ENCODE measurements around the gene CFAP97D1.

The CFAP97D1 gene

DNA sequence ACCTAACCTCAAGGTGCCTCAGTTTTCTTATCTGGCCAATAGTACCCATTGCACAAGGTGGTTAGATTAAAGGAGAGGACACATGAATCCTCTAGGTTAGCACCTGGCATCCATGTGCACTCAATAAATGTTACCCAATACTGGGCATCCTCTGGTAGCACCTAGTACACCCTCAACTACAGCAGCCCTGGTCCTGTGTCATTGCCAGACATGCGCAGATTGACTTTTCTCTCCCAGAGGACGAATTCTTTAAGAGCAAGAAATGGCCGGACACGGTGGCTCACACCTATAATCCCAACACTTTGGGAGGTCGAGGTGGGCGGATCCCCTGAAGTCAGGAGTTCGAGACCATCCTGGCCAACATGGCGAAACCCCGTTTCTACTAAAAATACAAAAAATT is 8.8 kb upstream of the CFAP97D1 start:
- H3K4me3 ChIP-seq (ENCODE audit: low read length): no peak overlapping the region
- DNase-seq (ENCODE audit: low read depth): no peak
- TF ChIP-seq, protein P1, sequence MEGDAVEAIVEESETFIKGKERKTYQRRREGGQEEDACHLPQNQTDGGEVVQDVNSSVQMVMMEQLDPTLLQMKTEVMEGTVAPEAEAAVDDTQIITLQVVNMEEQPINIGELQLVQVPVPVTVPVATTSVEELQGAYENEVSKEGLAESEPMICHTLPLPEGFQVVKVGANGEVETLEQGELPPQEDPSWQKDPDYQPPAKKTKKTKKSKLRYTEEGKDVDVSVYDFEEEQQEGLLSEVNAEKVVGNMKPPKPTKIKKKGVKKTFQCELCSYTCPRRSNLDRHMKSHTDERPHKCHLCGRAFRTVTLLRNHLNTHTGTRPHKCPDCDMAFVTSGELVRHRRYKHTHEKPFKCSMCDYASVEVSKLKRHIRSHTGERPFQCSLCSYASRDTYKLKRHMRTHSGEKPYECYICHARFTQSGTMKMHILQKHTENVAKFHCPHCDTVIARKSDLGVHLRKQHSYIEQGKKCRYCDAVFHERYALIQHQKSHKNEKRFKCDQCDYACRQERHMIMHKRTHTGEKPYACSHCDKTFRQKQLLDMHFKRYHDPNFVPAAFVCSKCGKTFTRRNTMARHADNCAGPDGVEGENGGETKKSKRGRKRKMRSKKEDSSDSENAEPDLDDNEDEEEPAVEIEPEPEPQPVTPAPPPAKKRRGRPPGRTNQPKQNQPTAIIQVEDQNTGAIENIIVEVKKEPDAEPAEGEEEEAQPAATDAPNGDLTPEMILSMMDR (conservative IDR thresholded peaks at IDR 0.05; ENCODE audit: low read depth, low read length): no peak

DNA sequence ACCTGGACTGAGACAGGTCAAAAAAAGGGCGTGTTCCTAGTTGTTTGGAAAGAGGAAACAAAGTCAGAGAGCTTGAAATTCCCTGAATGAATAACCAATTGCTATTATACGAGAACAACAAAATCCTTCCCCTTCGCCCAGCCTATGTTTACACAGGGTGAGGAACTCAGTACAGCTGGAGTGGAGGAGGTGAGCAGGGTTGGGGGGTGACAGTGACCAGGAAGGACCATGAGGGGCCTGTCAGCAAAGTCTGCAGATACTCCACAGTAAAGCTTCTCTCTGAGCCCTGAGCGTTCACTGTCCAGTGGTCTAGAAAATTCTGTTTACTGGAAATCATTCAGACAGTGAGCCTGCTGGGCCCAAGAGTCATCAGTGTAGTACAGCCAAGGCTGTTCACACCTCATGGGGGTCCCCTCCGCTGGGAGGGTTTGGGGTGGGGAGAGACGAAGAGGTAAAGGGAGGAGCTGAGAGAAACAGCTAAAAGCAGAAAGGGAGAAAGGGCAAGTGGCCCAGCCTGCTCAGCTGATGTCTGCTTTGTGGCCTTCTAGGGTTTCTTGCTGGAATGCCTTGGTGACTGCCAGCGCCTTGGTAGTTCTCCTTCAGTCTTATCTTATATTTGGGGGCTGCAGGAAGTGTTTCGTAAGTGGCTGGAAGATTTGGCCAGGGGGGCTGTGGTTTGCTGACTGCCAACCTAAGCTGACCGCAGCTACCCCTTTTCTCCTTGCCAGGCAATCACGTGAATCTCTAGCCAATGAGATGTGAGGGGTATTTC is 7.2 kb upstream of the CFAP97D1 start:
- TF ChIP-seq, protein P1 (conservative IDR thresholded peaks at IDR 0.05; ENCODE audit: low read depth, low read length): no peak
- H3K4me3 ChIP-seq (ENCODE audit: low read length): no peak overlapping the region
- DNase-seq (ENCODE audit: low read depth): no peak

DNA sequence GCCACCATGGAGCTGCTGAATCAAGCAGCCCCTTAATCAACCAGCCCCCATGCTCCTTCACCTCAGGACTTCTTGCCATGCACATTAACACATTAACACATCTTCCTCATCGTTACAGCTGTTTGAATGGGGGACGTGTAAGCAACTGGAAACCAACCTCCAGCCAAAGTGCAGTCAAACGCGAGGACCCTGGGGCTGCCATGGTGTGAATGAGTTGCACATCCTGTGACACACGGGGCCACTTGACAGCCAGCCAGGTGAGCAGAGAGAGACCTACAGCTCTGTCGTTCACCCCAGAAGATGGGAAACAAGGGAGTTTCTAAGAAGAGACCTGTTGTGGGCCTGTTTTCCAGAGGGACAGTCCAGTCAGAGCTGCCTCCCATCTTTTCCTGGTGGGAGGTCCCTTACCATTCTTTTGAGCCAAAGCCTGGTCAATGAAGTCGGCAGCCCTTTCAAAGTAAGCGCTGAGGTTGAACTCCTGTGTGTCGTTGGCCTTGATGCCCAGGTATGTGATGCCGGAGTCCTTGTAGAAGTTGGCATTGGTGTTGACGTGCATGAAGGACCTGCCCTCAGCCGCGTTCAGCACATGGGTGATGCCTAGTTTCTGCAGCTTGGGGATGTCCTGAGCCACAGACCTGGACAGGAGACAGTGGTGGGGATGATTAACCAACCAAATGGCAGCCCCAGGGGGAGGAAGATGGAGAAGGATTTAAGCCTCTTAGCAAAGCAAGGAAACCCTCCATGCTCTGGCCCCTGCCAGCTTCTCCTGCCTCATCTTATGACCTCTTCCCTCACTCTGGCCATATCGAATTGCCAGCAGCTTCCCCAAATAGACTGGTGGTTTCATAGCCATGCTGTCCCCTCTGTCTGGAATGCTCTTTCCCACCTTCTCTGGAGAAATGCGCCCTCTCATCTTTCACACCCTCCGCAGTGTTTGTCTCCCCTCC is 5.7 kb upstream of the CFAP97D1 start:
- TF ChIP-seq, protein P1 (conservative IDR thresholded peaks at IDR 0.05; ENCODE audit: low read depth, low read length): no peak
- no peak for DNase-seq (ENCODE audit: low read depth)
- H3K4me3 ChIP-seq (ENCODE audit: low read length): no peak overlapping the region

DNA sequence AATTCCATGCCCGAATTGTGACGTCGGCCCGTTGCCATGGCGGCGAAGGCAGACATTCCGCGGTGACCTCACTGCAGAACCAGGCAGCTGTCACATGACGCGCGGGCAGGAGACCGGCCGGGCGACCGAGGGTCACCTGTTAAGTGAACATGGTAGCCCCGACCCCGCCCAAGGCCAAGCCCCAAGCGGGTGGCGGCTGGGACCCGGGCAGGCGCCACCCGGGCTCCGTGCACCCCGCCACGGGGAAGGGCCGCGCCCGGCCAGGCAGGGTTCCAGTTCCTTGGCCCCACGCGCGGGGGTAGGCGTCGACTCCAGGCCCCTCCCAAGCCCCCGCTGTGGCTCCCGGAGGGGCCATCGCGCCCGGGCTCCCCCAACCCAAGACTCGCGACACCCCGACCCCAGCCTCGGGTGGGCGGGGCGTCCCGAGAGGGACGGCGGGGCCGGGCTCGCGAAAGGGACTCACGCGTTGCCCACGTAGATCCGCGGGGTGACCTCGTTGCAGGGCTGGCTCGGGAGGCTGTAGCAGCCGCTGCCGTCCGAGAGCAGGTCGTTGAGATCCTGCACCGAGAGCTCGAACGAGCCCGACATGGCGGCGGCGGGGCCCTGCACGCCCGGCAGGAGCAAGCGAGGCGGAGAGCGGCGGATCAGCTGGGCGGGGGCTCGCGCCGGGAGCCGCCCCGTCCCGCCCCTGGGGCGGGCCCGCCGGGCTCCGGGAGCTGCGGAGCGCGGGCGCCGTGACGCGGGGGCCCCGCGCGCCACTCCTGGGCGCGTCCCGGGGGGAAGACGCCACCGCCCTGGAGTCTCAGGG is 1.7 kb upstream of the CFAP97D1 start, which contains the start of gene DUSP3:
Gene DUSP3, minus strand, starts transcription at position 641 of the 808 bp plus-strand sequence. Its CDS starts 53 bp downstream, at position 588.
- DNase-seq (ENCODE audit: low read depth): peak; percentile 79
- H3K4me3 ChIP-seq (ENCODE audit: low read length): peak within 1 kb of the TSS; percentile 76
- TF ChIP-seq, protein P1 (conservative IDR thresholded peaks at IDR 0.05; ENCODE audit: low read depth, low read length): no peak

DNA sequence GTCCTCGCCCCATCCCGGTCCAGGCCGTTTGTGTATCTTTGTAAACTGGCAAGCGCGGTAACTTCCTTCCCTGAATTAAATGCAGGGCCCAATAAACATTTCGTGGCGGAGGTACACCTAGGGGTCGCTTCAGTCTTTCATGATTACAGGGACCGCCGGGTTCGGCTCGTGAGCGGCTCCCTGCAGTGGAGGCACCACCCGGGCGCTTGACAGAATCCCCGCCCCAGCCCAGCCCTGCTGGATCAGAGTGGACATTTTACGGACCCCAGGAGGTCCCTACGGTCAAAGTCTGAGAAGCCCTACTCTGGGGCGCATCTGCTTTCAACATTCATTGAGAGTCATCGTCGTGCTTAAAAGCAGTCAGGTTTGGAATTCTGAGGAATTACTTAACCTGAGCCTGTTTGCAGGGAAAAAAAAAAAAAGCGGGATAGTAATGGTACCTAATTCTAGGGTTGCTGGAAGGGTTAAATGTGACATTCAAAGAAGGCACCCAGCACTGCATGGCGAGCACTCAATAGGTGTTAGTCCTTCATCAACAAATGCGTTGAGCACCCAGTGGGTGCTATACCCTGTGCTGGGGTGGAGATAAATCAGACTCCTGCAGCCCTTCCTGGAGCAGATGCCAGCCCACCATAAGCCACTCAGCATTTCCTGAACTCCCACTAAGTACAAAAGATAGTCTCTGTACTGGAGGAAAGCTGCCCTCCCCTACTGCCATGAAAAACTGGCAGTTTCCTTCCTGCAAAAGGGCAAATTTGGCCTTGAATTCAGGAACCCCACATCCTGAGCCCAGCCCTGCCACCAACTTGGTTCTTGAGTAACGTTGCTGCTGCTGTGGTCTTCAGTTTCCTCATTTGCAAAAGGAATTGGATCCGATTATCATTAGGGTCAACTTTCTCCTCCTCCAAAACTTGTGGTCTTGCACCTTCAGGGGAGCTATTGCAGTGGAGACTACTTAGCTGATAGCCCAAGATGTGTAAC is 800 bp upstream of the CFAP97D1 start:
- TF ChIP-seq, protein P1 (conservative IDR thresholded peaks at IDR 0.05; ENCODE audit: low read depth, low read length): peak; percentile 29
- peak; percentile 6 for DNase-seq (ENCODE audit: low read depth)
- peak overlapping the region; percentile 76 for H3K4me3 ChIP-seq (ENCODE audit: low read length)

Measured in retinal pigment epithelial cell (primary cell).